HG02588 (cell line): ENCODE measurements around the gene RELCH.

Experiments used
- ATAC-seq: cut with Tn5 transposase; IDR thresholded peaks from one replicate; pipeline ENCODE4 v1.9.1; 2021; ENCODE audit warnings: mild to moderate bottlenecking, moderate library complexity; ENCODE audit not compliant: unreplicated experiment

Gene RELCH

GRCh38 chr18:62323483-62324180 lies 136.6 kb downstream of the RELCH start:
- ATAC-seq: no peak

GRCh38 chr18:62324181-62324828 lies 137.2 kb downstream of the RELCH start:
- no peak for ATAC-seq

- peak; percentile 67 for ATAC-seq
Observed at GRCh38 chr18:62324917-62325805, 138.1 kb downstream of the RELCH start, which contains the start of gene TNFRSF11A. Gene TNFRSF11A (plus strand): TSS chr18:62325310. CDS start chr18:62325353, 43 bp downstream.

- no peak for ATAC-seq
Observed at GRCh38 chr18:62325806-62326645, 139.0 kb downstream of the RELCH start.

GRCh38 chr18:62326646-62327348 lies 139.7 kb downstream of the RELCH start:
- ATAC-seq: no peak

GRCh38 chr18:62327977-62328376 lies 140.9 kb downstream of the RELCH start:
- ATAC-seq: no peak

- ATAC-seq: no peak
Observed at GRCh38 chr18:62328586-62329525, 141.8 kb downstream of the RELCH start.

GRCh38 chr18:62329691-62330454 lies 142.8 kb downstream of the RELCH start:
- no peak for ATAC-seq

GRCh38 chr18:62330650-62331049 lies 143.6 kb downstream of the RELCH start:
- no peak for ATAC-seq

GRCh38 chr18:62331581-62332356 lies 144.7 kb downstream of the RELCH start:
- no peak for ATAC-seq

GRCh38 chr18:62332431-62332830 lies 145.4 kb downstream of the RELCH start:
- no peak for ATAC-seq

GRCh38 chr18:62332964-62333695 lies 146.1 kb downstream of the RELCH start:
- no peak for ATAC-seq

GRCh38 chr18:62334120-62334519 lies 147.1 kb downstream of the RELCH start:
- ATAC-seq: no peak

GRCh38 chr18:62335494-62335893 lies 148.4 kb downstream of the RELCH start:
- ATAC-seq: no peak

- no peak for ATAC-seq
Observed at GRCh38 chr18:62336618-62337017, 149.6 kb downstream of the RELCH start.

- ATAC-seq: no peak
Observed at GRCh38 chr18:62337336-62337735, 150.3 kb downstream of the RELCH start.
